GM21515 (cell line): ENCODE measurements around the gene TMEM107.
"Not testable (repeated sequence)": the region's sequence is repeated elsewhere in the genome, so short reads cannot be mapped to it uniquely, and the experiment has no call there.

Experiments used
- ATAC-seq: cut with Tn5 transposase; IDR thresholded peaks from one replicate; pipeline ENCODE4 v1.9.1; 2021; ENCODE audit not compliant: unreplicated experiment

TMEM107 gene

DNA sequence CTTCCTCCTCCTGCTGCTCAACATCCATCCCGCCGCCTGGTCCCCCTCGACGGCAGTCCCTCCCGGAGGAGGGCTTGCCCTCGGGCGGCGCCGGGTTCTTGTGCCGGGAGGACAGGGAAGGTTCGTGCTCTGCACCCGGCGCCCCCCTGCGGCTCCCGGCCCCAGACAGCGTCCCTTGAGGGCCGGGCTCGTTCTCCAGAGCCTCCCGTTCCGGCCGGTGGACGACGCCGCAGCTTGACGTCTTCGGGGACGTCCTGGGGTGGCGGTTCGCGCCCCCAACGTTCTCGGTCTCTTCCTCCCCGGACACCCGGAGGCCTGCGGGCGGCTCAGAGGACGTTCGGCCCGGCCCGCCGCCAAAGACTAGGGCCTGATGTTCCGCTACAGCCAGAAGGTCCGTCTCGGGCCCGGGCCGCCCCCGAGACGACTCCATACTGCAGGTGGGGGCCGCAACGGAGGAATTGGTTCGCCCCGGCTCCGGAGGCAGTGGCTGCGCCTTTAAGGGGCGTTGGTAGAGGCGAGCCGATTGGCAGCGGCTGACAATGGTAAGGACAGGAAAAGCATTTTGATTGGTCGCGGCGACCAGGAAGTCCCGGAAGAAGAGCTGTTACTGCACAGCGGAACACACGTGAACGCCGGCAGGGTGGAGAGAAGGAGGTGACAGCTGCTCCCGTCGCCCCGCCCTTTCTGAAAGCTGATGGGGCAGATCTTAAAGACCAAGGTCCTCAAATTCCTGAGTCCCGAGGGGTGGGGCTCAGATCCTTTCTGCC, 13.7 kb upstream of the TMEM107 start, which contains the start of gene BORCS6:
BORCS6 (minus strand) TSS at position 470 of the 767 bp plus-strand sequence; CDS start at position 430, 40 bp downstream.
- peak; percentile 48 for ATAC-seq

DNA sequence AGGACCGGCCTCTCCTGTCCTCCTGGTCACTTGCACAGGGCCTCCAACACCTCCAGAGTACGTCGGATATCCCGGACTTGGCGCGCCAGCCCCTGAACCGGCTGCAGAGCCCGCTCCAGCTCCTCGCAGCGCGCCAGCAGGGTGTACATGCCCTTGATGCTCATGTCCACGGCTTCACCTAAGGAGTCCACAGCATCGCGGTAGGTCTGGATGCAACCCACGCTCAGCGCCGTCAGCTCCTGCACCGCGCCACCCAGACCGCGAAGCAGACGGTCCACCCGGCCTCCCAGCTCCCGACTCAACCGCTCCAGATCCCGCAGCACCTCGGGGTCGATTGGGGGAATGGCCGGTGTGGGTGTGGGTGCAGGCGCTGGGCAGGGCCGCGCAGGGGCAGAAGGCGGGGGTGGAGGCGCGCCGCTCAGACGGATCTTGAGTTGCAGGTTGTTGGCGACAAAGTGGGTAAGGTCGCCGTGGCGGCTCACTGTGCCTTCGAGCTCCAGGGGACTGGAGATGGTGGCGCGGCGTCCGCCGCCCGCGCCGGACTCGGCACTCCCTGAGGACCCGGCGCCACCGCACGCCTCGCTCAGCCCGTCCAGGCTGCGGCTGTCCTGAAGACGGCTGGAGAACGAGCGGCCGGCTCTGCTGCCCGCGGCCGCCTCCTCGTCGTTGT, 13.0 kb upstream of the TMEM107 start:
- ATAC-seq: no peak

DNA sequence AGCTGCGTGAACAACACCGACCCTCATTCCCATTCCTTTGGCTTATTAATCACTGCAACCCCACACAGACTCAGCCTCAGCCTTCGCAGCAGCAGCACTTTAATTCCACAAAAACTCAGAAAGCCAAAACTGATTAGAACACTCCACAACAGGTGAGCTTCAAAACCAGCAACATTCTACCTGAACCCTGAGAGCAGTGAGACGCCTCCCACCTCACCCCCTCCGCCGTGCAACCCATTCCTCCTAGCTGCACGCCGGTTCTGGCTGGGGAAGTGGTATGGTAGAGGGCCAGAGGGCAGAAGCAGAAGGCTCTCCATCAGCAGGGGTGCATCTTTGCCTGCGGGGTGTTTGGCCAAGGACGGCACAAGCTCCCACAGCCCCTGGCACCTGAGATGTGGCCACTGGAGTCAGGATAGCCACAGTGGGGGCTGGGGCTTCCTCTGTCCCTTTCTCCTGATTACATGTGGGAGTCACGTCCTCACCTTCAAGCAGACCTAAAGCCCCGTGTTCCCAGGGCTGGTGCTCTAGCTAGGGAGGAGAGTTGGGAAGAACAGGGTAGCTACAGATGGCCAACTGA, 12.2 kb upstream of the TMEM107 start:
- no peak for ATAC-seq

DNA sequence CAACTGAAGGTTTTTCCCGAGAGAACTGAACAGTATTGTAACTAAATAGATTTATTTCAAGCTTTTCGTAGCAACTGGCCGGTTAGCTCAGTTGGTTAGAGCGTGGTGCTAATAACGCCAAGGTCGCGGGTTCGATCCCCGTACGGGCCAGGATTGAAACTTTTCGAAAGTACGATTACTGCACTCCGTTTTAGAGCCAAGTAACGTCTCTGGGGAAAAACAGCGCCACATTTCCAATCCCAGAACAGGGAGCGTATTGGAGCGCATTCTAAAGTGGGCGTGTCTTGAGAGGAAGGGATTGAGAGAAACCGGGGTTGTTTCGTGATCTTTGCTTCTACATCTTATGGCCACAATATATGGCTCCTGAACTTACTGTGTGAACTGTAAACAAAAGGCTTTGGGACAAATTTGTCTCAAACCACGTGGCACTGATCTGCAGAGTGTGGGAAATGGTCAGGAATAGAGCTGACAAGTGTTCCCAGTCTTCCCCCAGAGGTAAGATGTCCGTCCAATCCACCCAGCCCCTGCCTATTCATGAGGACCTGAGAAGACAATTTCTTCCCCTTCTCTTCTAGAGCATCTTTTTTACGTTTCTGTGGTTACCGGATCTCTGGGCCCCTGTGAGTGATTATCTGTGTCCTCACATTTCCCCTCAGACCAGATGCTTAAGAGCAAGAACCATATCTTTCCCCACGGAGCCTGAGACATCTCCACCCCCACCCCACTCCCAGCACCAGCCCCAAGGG, 11.5 kb upstream of the TMEM107 start:
- peak; percentile 16 for ATAC-seq

DNA sequence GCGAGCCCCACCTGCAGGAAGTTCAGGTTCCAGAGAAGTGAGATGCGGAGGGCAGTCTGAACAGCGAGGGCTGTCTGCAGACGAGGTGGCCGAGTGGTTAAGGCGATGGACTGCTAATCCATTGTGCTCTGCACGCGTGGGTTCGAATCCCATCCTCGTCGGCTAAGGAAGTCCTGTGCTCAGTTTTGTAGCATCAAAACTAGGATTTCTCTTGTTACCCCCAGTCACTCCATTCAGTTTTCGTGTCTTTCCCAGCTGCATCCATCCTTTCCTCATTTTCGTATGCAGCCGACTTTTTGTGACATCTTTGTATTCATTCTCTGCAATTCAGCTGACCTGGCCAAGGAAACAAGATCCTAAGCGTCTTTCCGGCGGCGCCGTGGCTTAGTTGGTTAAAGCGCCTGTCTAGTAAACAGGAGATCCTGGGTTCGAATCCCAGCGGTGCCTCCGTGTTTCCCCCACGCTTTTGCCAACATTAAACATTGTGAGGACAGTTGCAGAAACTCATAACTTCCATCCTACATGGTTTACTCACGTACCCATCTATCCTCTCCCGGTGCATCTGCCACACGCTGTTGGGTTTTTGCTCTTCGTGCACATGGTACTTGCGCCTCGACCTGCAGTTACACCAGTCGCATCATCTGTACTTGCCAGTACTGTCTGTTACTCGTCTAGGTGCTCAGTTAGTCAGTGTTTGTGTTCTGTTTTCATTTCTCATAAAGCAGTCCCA, 10.8 kb upstream of the TMEM107 start:
- ATAC-seq: peak; percentile 25

DNA sequence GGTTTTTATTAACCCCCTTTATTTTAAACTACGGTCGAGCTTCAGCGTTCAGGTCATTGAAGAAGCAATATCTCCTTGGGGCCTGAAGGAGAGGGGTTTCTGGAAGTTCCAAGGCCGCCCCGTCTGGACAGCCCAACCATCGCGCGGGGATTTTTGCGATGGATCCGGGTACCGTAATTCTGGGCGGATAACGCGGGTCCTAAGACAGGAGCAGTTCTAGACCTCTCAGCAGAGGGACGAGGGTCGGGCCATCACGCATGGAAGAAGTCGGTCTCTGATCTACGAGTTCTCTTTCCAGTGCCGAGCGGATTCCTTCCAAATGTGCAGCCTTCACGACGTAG, 10.2 kb upstream of the TMEM107 start:
- peak; percentile 1 for ATAC-seq

DNA sequence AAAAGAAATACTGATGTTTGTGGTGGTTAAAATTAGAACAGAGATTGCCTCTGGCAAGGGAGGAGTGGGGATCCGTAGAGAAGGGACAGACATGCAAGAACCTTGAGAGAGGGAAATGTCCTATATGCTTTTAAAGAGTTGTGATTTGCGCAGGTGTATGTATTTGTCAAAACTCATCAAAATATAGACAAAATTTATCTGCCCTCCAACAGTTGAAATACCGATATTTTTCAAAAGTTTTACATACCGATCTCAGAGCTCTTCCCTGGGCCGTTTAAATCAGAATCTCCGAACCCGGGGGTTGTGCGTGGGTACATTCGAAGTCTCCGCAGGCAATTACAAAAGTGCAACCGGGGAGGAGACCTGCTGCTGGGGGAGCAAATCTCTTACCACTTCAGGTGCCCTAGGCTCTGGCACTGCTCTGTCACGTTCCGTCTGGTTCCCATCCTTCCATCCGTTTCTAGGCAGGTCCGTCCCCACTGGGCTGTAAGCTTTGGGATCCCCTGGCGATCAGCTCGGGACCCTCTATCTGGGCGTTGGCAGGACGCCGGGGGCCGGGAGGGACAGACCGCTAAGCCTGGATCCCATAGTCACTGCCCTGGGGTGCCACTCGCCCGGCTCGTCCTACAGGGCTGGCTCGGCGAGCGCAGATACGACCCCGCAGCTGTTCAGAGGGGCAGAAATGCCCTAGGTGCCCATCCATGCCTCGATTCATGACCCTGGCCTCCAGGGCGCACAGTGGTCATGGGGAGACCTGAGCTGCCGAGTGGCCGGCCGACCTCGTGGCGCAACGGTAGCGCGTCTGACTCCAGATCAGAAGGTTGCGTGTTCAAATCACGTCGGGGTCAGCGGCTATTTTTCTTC, 9.6 kb upstream of the TMEM107 start:
- peak; percentile 17 for ATAC-seq

DNA sequence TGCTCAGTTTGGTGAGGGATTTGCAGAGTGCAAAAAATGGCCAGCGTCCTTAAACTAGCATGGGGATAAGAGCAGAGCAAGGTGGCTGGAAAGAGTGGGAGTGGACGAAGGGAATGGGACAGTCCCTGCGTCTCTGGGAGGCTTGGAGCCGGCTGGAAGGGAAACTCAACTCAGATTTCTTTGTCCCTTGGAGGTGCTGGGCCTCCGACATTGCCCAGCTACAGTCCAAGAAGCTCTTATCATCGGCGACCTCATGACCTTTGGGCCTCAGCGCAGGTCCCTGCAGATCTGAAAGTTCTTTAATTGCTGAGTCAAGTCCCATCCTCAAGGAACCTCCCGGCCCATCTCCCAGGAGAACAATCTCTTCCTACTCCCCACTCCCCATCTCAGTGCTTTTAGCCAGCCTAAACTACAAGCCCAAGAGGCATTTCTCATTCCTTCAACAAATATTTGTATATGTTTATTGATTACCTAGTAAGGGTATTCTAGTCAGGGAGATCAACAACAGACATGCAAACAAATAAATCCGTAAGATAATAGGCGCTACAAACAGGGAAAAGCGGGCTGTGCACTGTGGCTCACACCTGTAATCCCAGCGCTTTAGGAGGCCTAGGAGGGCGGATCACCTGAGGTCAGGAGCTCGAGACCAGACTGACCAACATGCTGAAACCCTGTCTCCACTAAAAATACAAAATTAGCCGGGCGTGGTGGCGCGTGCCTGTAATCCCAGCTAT, 985 bp upstream of the TMEM107 start:
- no peak for ATAC-seq

DNA sequence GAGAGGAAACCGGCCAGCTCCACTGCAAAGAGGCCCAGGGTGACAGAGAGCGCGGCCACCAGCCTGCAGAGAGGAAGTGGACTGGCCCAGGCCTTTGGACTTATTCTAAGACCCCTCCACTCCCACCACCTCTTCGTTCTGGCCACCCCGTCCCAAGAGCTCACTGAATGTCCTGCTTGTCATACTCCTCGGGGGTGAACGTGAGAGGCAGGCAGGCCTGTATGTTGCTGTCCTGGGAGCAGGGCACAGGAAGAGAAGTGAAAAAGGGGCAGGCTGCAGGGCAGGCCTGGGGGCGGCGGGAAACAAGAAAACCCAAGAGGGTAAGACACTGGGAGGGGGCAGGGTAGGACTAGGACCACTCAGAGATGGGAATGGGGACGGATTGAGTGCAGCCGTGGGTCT, 384 bp downstream of the TMEM107 start:
- ATAC-seq: peak; percentile 1

DNA sequence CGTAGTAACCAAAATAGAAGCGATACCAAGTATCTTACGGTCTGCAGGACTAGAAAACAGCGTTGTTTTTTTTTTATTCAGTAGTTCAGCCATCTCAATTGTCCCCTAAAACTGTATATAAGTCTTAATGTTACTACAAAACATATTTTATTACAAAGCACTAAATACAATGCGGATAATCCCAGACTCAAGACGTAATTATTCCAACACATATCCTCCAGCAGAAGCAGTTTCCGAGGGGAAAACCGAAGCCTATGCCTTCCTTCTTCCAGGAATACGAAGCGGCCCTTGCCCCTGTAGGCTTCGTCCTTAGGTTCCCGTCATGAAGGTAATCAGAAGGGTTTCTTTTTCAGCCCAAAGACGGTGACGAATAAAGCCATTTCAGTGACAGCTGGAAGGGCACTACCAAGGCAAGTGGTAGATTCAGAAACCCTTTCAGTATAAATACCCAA, 2.3 kb downstream of the TMEM107 start:
- ATAC-seq: no peak

DNA sequence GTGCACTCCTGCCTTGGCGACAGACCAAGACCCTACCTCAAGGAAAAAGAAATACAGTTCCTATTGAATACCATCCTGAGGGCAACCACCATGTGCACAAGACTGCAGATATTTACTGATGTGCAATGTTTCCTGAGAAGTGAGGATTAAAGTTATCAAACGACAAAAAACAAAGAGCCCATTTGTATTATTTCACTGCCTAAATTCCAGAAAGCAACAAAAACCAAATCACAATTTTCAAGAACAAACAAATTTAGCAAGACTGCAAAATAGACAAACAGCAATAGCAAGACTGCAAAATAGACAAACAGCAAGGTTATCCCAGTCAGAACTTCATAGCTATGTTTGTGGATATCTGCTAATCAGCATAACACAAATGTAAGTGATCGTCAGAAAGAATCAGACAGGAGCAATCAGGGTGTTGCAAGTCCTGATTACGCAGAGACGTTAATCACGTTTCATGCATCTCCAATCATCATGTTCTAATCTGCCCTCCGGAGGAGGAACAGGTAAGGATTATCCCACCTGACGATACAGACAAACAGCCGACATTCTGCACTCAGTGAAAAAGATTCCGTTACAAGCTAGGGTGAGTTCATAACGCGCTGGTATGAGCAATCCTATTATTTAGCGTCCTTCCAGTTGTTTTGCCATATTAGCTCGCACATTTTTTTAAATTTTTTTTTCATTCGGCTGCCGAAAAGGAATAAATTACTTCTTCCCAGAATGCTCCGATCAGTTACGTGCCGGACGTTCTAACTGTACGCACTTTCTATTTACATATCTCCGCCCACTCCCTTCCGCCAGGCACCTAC, 2.9 kb downstream of the TMEM107 start:
- peak; percentile 66 for ATAC-seq

DNA sequence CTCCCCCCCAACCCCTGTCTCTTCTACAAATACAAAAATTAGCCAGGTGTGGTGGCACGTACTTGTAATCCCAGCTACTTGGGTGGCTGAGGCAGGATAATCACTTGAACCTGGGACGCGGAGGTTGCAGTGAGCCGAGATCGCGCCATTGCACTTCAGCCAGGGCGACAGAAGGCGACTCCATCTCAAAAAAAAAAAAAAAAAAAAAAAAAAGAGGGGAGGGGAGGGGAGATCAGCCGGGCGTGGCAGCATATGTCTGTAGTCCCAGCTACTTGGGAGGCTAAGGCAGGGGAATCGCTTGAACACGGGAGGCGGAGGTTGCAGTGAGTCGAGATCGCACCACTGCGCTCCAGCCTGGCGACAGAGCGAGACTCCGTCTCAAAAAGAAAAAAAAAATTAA, 6.0 kb downstream of the TMEM107 start:
- ATAC-seq: not testable (repeated sequence)

DNA sequence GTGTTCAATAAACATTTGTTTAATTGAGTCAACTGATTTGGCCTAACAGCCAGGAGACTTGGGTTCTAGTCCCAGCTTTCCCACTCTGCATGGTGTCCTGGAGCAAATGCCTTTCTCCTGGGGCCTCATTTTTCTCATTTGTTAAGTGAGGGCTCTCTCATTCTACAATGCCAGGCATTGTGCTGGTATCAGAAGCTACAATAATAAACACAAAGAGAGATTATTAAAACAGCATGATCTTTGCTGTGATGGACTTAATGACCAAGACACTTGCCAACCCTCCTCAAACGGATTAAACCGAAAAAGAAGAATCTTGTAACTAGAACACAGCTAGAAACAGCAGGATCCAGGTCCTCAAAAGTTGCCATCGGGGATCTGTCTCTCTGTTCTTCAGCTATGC, 8.7 kb downstream of the TMEM107 start:
- no peak for ATAC-seq

DNA sequence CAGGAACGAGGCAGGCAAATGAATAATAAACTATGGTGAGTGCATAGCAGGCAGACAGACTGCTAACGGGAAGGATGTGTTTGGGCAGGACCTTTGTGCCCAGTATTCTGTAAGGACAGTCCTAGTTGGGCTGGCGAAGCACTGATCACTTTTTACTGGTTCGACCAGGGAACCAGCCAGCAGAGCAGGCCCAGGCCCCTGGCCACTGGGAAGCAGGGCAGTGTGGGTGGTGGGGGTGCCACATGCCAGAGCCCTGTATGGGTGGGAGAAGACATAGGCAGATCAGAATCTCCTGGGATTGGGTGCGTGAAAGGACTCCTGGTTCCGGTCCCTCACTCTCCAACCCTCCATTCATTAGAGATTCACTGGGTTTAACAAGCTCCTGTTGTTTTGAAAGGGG, 9.4 kb downstream of the TMEM107 start:
- ATAC-seq: no peak

DNA sequence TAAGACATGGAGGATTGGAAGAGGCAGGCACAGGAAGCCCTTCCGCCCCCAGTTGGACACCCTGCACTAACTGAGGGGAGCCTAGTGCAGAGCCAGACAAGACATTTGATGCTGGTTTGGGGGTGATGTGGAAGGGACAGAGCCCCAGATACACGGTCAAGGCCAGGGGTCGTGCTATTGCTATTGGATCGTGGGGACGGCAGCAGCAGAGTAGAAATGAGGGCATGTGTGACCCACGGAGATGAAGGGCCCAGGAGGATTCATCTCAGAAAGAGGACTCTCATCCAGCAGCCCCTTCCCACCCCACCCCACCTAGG, 11.4 kb downstream of the TMEM107 start:
- ATAC-seq: no peak

DNA sequence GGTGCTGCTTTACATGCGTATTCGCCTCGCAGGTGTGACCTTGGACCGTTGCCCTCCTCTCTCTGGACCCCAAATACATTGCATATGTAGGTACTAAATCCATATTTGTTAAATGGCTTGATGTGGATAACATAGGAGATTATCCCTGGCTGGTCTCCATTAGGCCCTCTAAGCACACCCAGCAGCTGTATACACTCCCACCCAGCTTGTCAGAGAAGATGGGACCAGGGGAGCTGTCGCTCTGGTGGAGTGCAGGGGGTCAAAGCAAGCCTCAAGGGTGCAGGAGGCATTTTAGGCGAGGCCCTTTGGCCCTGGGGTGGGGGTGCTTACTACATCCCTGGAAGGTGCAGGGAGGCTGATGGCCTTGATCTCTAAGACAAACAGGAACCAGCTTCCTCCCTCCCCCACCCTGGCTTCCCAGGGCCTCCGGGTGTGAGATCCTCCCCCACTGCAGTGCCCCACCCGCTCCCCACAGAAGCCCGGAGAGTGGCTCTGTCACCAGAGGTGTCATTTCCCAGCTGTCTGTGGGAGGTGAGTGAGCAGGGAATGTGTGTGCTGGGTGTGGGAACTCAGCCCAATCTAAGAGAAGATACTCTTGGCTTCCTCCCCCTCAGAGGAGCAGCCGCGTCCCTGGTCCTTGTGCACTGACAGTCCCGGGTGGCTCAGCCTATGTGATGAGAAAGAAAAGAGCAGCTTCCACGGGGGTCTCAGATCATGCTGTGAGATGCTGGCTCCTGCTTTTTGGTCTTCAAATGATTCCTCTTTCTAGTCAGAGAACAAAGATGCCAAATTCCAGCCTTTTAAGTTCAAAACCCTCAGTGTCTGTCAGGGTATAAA, 12.0 kb downstream of the TMEM107 start:
- no peak for ATAC-seq
